ENCODE measurements around the gene NDUFB3.

Gene NDUFB3

DNA sequence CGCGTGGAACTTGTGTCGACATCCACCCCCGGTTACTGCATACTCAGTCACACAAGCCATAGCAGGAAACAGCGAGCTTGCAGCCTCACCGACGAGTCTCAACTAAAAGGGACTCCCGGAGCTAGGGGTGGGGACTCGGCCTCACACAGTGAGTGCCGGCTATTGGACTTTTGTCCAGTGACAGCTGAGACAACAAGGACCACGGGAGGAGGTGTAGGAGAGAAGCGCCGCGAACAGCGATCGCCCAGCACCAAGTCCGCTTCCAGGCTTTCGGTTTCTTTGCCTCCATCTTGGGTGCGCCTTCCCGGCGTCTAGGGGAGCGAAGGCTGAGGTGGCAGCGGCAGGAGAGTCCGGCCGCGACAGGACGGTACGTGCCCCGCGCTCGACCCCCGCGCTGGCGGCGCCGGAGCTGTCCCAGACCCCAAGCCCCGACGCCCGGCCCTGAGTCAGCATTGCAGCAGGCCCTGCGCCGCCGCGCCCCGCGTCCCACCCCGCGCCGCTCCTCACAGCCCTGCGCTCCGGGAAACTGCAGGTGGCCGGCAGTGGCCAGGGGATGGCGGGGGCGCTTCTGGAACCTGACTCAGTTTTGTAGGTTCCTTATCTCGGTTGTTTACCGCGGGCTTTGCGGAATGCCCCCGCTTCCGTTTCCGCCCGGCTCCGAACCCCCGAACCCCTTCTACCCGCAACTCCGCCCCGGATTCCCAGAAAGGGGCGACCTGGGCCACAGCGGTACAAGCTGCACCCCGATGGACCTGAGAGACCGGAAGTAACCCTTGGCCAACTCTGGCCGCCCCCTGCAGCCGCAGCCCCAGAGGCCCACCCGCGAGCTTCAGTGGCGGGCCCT is 44.5 kb downstream of the NDUFB3 start, which contains the start of gene CFLAR (continued):
- TF ChIP-seq, protein P1, sequence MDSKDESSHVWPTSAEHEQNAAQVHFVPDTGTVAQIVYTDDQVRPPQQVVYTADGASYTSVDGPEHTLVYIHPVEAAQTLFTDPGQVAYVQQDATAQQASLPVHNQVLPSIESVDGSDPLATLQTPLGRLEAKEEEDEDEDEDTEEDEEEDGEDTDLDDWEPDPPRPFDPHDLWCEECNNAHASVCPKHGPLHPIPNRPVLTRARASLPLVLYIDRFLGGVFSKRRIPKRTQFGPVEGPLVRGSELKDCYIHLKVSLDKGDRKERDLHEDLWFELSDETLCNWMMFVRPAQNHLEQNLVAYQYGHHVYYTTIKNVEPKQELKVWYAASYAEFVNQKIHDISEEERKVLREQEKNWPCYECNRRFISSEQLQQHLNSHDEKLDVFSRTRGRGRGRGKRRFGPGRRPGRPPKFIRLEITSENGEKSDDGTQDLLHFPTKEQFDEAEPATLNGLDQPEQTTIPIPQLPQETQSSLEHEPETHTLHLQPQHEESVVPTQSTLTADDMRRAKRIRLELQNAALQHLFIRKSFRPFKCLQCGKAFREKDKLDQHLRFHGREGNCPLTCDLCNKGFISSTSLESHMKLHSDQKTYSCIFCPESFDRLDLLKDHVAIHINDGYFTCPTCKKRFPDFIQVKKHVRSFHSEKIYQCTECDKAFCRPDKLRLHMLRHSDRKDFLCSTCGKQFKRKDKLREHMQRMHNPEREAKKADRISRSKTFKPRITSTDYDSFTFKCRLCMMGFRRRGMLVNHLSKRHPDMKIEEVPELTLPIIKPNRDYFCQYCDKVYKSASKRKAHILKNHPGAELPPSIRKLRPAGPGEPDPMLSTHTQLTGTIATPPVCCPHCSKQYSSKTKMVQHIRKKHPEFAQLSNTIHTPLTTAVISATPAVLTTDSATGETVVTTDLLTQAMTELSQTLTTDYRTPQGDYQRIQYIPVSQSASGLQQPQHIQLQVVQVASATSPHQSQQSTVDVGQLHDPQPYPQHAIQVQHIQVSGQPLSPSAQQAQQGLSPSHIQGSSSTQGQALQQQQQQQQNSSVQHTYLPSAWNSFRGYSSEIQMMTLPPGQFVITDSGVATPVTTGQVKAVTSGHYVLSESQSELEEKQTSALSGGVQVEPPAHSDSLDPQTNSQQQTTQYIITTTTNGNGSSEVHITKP (tag by site-specific recombination; IDR thresholded peaks at IDR 0.05): no peak; the same call in 1 of the 2 replicates
- TF ChIP-seq, protein P2, sequence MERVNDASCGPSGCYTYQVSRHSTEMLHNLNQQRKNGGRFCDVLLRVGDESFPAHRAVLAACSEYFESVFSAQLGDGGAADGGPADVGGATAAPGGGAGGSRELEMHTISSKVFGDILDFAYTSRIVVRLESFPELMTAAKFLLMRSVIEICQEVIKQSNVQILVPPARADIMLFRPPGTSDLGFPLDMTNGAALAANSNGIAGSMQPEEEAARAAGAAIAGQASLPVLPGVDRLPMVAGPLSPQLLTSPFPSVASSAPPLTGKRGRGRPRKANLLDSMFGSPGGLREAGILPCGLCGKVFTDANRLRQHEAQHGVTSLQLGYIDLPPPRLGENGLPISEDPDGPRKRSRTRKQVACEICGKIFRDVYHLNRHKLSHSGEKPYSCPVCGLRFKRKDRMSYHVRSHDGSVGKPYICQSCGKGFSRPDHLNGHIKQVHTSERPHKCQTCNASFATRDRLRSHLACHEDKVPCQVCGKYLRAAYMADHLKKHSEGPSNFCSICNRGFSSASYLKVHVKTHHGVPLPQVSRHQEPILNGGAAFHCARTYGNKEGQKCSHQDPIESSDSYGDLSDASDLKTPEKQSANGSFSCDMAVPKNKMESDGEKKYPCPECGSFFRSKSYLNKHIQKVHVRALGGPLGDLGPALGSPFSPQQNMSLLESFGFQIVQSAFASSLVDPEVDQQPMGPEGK (tag by site-specific recombination; IDR thresholded peaks at IDR 0.05): peak; percentile 77
- TF ChIP-seq ZNF660 (tag by site-specific recombination; IDR thresholded peaks at IDR 0.05): 0 out of 2 replicates have a peak, but pooled peaks have one; percentile 30
- peak; percentile 17; the same call in 1 of the 2 replicates for TF ChIP-seq ZEB2 (tag by site-specific recombination; IDR thresholded peaks at IDR 0.05)
- TF ChIP-seq ZNF558 (tag by site-specific recombination; IDR thresholded peaks at IDR 0.05): no peak
- peak; percentile 69 for TF ChIP-seq ZBTB8A (tag by site-specific recombination; IDR thresholded peaks at IDR 0.05)
- TF ChIP-seq, protein P3, sequence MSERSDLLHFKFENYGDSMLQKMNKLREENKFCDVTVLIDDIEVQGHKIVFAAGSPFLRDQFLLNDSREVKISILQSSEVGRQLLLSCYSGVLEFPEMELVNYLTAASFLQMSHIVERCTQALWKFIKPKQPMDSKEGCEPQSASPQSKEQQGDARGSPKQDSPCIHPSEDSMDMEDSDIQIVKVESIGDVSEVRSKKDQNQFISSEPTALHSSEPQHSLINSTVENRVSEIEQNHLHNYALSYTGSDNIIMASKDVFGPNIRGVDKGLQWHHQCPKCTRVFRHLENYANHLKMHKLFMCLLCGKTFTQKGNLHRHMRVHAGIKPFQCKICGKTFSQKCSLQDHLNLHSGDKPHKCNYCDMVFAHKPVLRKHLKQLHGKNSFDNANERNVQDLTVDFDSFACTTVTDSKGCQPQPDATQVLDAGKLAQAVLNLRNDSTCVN (tag by site-specific recombination; optimal IDR thresholded peaks at IDR 0.05): peak; percentile 68
- TF ChIP-seq ZNF473 (tag by site-specific recombination; IDR thresholded peaks at IDR 0.05): no peak
- TF ChIP-seq, protein P4, sequence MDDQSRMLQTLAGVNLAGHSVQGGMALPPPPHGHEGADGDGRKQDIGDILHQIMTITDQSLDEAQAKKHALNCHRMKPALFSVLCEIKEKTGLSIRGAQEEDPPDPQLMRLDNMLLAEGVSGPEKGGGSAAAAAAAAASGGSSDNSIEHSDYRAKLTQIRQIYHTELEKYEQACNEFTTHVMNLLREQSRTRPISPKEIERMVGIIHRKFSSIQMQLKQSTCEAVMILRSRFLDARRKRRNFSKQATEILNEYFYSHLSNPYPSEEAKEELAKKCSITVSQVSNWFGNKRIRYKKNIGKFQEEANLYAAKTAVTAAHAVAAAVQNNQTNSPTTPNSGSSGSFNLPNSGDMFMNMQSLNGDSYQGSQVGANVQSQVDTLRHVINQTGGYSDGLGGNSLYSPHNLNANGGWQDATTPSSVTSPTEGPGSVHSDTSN (CRISPR knock-in tag; IDR thresholded peaks at IDR 0.05): 0 out of 2 replicates have a peak, but pooled peaks have one; percentile 4
- TF ChIP-seq, protein P5, sequence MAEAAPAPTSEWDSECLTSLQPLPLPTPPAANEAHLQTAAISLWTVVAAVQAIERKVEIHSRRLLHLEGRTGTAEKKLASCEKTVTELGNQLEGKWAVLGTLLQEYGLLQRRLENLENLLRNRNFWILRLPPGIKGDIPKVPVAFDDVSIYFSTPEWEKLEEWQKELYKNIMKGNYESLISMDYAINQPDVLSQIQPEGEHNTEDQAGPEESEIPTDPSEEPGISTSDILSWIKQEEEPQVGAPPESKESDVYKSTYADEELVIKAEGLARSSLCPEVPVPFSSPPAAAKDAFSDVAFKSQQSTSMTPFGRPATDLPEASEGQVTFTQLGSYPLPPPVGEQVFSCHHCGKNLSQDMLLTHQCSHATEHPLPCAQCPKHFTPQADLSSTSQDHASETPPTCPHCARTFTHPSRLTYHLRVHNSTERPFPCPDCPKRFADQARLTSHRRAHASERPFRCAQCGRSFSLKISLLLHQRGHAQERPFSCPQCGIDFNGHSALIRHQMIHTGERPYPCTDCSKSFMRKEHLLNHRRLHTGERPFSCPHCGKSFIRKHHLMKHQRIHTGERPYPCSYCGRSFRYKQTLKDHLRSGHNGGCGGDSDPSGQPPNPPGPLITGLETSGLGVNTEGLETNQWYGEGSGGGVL (tag by site-specific recombination; IDR thresholded peaks at IDR 0.05): peak; percentile 66
- TF ChIP-seq, protein P6, sequence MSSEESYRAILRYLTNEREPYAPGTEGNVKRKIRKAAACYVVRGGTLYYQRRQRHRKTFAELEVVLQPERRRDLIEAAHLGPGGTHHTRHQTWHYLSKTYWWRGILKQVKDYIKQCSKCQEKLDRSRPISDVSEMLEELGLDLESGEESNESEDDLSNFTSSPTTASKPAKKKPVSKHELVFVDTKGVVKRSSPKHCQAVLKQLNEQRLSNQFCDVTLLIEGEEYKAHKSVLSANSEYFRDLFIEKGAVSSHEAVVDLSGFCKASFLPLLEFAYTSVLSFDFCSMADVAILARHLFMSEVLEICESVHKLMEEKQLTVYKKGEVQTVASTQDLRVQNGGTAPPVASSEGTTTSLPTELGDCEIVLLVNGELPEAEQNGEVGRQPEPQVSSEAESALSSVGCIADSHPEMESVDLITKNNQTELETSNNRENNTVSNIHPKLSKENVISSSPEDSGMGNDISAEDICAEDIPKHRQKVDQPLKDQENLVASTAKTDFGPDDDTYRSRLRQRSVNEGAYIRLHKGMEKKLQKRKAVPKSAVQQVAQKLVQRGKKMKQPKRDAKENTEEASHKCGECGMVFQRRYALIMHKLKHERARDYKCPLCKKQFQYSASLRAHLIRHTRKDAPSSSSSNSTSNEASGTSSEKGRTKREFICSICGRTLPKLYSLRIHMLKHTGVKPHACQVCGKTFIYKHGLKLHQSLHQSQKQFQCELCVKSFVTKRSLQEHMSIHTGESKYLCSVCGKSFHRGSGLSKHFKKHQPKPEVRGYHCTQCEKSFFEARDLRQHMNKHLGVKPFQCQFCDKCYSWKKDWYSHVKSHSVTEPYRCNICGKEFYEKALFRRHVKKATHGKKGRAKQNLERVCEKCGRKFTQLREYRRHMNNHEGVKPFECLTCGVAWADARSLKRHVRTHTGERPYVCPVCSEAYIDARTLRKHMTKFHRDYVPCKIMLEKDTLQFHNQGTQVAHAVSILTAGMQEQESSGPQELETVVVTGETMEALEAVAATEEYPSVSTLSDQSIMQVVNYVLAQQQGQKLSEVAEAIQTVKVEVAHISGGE (tag by site-specific recombination; conservative IDR thresholded peaks at IDR 0.05; ENCODE audit: low read depth): peak; percentile 67
- TF ChIP-seq EGR2 (tag by site-specific recombination; IDR thresholded peaks at IDR 0.05; ENCODE audit: low read depth): peak; percentile 34; the same call in 1 of the 2 replicates
- TF ChIP-seq ZNF391 (tag by site-specific recombination; IDR thresholded peaks at IDR 0.05; ENCODE audit: borderline replicate concordance, low read depth): no peak
- TF ChIP-seq ZNF610 (tag by site-specific recombination; IDR thresholded peaks at IDR 0.05; ENCODE audit: borderline replicate concordance): peak; percentile 96
- TF ChIP-seq YY1 (tag by site-specific recombination; IDR thresholded peaks at IDR 0.05): peak; percentile 67; the same call in 1 of the 2 replicates
- no peak for TF ChIP-seq ZNF791 (tag by site-specific recombination; IDR thresholded peaks at IDR 0.05)
- peak; percentile 94 for TF ChIP-seq ZNF341 (tag by site-specific recombination; IDR thresholded peaks at IDR 0.05; ENCODE audit: low read depth)
- TF ChIP-seq, protein P7, sequence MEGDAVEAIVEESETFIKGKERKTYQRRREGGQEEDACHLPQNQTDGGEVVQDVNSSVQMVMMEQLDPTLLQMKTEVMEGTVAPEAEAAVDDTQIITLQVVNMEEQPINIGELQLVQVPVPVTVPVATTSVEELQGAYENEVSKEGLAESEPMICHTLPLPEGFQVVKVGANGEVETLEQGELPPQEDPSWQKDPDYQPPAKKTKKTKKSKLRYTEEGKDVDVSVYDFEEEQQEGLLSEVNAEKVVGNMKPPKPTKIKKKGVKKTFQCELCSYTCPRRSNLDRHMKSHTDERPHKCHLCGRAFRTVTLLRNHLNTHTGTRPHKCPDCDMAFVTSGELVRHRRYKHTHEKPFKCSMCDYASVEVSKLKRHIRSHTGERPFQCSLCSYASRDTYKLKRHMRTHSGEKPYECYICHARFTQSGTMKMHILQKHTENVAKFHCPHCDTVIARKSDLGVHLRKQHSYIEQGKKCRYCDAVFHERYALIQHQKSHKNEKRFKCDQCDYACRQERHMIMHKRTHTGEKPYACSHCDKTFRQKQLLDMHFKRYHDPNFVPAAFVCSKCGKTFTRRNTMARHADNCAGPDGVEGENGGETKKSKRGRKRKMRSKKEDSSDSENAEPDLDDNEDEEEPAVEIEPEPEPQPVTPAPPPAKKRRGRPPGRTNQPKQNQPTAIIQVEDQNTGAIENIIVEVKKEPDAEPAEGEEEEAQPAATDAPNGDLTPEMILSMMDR (tag by site-specific recombination; IDR thresholded peaks at IDR 0.05): peak; percentile 41; the same call in 1 of the 2 replicates
- no peak for TF ChIP-seq ZNF830 (tag by site-specific recombination; IDR thresholded peaks at IDR 0.05; ENCODE audit: low read depth)
- TF ChIP-seq ZNF561 (tag by site-specific recombination; IDR thresholded peaks at IDR 0.05; ENCODE audit: borderline replicate concordance): no peak
- TF ChIP-seq OSR2 (tag by site-specific recombination; IDR thresholded peaks at IDR 0.05): peak; percentile 44; the same call in 1 of the 2 replicates
- TF ChIP-seq SCRT2 (tag by site-specific recombination; IDR thresholded peaks at IDR 0.05): no peak

All from HEK293 (cell line).